Measurements from ENCODE around the gene KRTAP12-2. TPM values are rescaled to one million over a fixed set of nuclear protein-coding genes. Genes with fewer than 3 reads are reported as not detected.

Gene KRTAP12-2
- polyA plus RNA-seq, 1 experiment, result not detected

DNA sequence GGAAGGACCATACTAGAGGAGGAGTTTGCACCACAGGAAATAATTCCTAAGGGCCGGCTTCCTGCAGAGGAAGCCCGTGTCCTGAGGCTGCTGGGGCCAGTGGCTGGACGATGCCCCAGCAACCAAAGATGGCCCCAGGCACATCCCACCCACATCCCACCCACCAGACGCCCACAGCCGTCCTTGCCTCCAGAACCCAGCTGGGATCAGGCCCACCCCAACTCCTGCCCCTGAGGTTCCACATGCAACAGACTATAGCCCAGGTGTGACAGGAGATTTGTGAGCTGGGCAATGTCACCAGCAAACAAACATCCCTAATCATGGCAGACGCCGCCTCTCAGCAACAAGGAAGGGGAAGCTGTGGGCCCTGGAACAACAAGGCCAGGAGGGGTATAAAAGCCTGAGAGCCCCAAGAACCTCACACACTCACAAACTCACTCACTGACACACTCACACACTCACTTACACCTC, 40.0 kb downstream of the KRTAP12-2 start, which contains the start of gene KRTAP10-9:
TSS of gene KRTAP10-9 (plus strand) at position 421 of the 471 bp plus-strand sequence. CDS start 79 bp downstream, outside the sequence.
- POLR2A ChIA-PET, result no interaction called here
- Histone ChIP-seq H3K4me3 (ENCODE audit: low read depth, low read length) (no peak within 1 kb of the TSS), H3K27me3 (ENCODE audit: control insufficient read depth, insufficient read depth, low read length) (no peaks in the 10 kb centered on the region), H3K36me3 (ENCODE audit: control insufficient read depth, insufficient read depth, low read length) (no peaks in the 10 kb centered on the region)
- TF ChIP-seq, protein P1, sequence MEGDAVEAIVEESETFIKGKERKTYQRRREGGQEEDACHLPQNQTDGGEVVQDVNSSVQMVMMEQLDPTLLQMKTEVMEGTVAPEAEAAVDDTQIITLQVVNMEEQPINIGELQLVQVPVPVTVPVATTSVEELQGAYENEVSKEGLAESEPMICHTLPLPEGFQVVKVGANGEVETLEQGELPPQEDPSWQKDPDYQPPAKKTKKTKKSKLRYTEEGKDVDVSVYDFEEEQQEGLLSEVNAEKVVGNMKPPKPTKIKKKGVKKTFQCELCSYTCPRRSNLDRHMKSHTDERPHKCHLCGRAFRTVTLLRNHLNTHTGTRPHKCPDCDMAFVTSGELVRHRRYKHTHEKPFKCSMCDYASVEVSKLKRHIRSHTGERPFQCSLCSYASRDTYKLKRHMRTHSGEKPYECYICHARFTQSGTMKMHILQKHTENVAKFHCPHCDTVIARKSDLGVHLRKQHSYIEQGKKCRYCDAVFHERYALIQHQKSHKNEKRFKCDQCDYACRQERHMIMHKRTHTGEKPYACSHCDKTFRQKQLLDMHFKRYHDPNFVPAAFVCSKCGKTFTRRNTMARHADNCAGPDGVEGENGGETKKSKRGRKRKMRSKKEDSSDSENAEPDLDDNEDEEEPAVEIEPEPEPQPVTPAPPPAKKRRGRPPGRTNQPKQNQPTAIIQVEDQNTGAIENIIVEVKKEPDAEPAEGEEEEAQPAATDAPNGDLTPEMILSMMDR (IDR thresholded peaks at IDR 0.05; ENCODE audit: insufficient read depth, low read depth, low read length), result no peak
- CTCF ChIA-PET, result no interaction called here
- DNase-seq (ENCODE audit: low read depth), result no peak

DNA sequence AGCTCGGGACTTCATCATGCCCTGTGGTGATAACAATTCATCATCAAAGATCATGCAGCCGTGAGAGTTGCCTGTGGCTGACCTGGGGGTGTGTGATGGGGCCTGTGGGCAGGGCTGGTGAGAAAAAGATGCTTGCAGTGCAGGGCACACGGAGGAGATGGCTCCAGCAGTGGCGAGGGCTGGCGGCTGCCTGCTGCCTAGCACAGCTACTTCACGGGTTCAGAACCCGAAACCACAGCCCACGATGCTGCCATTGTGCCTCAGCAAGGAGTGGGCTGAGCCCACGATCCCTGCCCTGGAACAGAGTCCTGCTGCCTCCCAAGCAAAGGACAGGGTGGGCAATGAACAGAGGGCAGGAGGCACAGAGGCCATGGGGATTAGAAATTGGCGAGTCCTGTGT, 40.5 kb downstream of the KRTAP12-2 start:
- H3K27me3 ChIP-seq (ENCODE audit: control insufficient read depth, insufficient read depth, low read length), result no peaks in the 10 kb centered on the region
- ChIA-PET CTCF (no interaction called here), POLR2A (no interaction called here)
- H3K36me3 ChIP-seq (ENCODE audit: control insufficient read depth, insufficient read depth, low read length), result no peaks in the 10 kb centered on the region
- TF ChIP-seq, protein P1 (IDR thresholded peaks at IDR 0.05; ENCODE audit: insufficient read depth, low read depth, low read length), result no peak
- no peak overlapping the region for H3K4me3 ChIP-seq (ENCODE audit: low read depth, low read length)
- no peak for DNase-seq (ENCODE audit: low read depth)

DNA sequence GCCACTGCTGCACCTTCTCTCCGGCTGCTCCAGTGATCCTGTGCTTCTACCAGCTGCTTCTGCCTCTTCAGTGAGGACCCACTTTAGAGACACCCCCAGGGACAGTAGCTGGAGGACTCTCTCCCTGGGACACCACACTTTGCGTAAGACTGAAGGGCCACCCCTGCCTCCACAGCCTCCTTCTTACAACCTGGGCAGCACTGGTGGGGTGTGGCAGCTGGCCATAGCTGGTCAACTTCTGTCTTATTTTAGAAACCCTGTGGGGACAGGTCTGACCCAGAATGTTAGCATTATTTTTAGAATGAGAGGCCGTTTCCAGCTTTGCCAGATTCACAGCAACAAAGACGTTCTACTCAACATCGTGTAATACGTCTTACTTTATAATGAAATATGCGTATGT, 41.0 kb downstream of the KRTAP12-2 start:
- POLR2A ChIA-PET, result no interaction called here
- CTCF ChIA-PET, result no interaction called here
- H3K27me3 ChIP-seq (ENCODE audit: control insufficient read depth, insufficient read depth, low read length), result no peaks in the 10 kb centered on the region
- H3K4me3 ChIP-seq (ENCODE audit: low read depth, low read length), result no peak overlapping the region
- DNase-seq (ENCODE audit: low read depth), result no peak
- no peaks in the 10 kb centered on the region for H3K36me3 ChIP-seq (ENCODE audit: control insufficient read depth, insufficient read depth, low read length)
- TF ChIP-seq, protein P1 (IDR thresholded peaks at IDR 0.05; ENCODE audit: insufficient read depth, low read depth, low read length), result no peak

DNA sequence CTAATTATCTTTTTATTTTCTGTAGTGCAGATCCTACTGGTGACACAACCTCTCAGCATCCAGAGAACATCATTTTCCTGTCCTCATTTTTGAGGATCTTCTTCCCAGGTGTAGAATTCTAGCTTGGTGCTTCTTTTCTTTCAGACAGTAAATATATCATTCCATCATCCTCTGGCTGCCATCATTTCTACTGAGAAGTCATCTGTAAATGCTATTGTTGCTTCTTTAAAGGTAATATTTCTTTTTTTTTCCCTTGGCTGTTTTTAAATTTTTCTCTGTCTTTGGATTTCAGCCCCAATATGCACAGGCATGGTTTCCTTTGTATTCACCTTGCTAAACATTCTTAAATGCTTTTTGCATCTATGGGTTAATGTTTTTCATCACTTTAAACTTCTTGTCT, 43.2 kb downstream of the KRTAP12-2 start:
- no peak for DNase-seq (ENCODE audit: low read depth)
- CTCF ChIA-PET, result no interaction called here
- Histone ChIP-seq H3K36me3 (ENCODE audit: control insufficient read depth, insufficient read depth, low read length) (no peaks in the 10 kb centered on the region), H3K4me3 (ENCODE audit: low read depth, low read length) (no peak overlapping the region), H3K27me3 (ENCODE audit: control insufficient read depth, insufficient read depth, low read length) (no peaks in the 10 kb centered on the region)
- TF ChIP-seq, protein P1 (IDR thresholded peaks at IDR 0.05; ENCODE audit: insufficient read depth, low read depth, low read length), result no peak
- POLR2A ChIA-PET, result no interaction called here

DNA sequence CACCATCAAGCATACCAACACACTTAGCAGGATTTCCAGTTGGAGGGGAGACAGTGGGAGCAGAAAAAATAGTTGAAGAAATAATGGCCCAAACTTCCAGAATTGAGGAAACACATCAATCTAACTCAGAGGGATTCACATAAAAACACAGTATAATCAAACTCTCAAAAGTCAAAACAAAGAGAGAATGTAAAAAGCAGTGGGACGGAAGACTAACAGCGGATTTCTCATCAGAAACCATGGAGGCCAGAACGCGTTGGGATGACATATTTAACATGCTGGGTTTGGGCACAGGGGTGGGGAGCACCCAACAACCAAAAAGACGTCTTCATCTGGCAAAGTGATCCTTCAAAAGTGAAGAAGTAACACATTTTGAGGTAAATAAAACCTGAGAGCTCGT, 46.8 kb downstream of the KRTAP12-2 start:
- ChIA-PET CTCF (no interaction called here), POLR2A (no interaction called here)
- H3K4me3 ChIP-seq (ENCODE audit: low read depth, low read length), result no peak overlapping the region
- no peaks in the 10 kb centered on the region for H3K36me3 ChIP-seq (ENCODE audit: control insufficient read depth, insufficient read depth, low read length)
- TF ChIP-seq, protein P1 (IDR thresholded peaks at IDR 0.05; ENCODE audit: insufficient read depth, low read depth, low read length), result no peak
- H3K27me3 ChIP-seq (ENCODE audit: control insufficient read depth, insufficient read depth, low read length), result no peaks in the 10 kb centered on the region
- DNase-seq (ENCODE audit: low read depth), result no peak

All from BJ (cell line).